ENCODE results near the gene SLAMF1.

SLAMF1 gene

DNA sequence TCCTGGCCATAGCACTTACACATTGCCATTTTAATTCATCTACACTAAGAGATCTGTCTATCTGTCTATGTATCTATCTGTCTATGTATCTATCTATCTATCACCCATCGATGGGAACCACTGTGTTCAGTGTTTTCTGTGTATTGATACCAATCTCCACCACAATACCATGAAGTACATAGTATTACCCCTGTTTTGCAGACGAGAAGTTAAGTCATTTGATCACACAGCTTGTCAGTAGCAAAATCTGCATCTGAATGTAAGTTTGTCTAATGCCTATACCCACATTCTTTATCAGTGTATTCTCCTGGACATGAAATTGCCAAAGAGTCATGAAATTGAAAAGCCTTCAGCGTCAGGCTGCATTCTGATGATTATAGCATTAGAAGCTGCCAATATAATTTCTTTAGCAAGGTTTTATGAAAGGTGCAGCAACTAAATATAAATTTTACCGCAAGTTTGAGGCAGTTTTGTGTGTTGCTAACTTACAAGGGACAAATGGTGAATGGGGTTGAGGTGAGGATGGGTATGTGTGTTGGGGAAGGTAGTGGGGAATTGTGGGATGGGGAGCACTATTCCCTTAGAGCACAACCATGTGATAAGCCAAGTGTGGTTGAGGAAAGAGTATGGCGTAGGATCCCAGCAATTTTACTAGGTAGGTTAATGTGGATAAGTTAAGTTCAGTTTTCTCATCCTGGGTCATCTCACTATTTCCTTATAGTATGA, 24.2 kb downstream of the SLAMF1 start:
- no peak for DNase-seq

DNA sequence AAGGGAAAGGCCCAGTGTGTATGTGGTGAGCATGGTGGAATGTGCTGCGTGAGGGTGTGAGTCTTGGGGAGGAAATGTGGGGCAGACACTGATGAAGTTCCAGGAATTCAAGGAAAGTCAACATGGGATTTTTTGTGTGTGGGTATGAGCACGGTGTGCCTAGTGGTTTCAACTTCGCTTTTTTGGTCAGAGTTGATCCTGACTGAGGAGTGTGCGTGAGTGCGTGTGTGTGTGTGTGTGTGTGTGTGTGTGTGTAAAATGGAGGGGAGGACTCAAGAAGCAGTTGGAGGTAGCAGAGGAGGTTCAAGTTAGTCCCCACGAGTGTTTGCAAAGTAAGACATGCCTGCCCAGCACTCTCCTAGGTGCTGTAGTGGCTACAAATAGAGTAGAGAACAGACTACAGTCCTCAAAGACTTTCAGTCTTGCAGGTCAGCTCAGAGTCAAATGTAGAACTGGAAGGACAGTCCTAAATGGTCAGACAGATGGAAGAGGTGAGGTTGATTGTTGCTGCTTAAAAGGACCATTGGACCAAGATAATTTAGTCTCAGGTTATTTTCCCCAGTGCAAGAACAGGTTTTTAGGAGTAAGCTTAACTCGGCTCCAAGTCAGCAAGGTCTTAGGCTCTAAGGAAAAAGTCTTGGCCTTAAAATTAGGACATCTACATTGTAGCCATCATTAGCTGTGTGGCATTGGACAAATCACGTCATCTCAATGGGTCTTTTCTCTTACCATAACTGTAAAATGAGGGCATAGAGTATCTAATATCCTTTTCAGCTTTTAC, 25.0 kb downstream of the SLAMF1 start:
- DNase-seq, result peak; percentile 37

DNA sequence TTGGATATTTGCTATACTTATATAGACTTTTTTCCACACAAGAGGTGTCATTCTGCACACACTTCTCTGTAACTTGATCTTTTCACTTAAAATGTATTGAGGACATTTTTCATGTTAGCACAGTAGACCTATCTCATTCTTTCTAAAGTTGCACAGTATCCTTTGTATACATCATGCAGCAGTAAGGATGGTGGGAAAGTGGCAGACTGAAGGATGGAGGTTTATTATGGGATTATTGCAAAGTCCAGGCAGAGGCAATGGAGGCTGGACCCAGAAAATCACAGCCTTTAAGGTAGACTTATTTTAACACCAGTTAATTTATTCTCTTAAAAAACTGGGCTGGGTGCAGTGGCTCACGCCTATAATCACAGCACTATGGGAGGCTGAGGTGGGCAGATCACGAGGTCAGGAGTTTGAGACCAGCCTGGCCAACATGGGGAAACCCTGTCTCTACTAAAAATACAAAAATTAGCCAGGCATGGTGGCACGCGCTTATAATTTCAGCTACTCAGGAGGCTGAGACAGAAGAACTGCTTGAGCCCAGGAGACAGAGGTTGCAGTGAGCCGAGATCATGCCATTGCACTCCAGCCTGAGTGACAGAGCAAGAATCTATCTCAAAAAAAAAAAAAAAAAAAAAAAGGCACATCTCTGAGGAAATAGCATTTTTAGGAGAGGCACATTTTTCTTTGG, 25.8 kb downstream of the SLAMF1 start:
- no peak for DNase-seq

DNA sequence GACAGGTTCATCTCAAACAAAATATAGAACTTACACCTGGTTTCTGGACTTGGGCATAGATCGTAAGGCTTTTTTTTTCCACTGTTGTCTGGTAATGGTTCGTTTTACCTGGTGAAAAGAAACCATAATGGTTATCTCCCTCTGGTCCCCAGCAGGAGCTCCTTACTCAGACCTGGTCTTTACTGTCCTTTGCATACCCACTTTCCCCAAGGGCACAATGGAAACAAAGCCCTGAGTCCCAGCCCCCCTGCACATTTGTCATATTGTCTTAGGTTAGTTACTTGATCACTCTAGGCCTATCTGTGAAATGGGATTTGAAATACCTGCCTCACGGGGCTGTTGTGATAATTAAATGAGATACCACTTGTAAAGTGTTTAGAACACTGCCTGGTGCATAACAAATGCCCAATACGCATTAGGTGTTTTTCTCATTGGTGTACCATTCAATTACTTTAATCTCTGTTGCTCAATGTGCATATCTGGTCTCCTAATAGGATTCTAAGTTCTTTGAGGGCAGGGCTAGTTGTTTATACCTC, 27.0 kb downstream of the SLAMF1 start:
- DNase-seq, result no peak

- DNase-seq, result no peak
These were observed 28.0 kb downstream of the SLAMF1 start for GRCh38 chr1:160618763-160619274.

GRCh38 chr1:160618327-160618726, 28.5 kb downstream of the SLAMF1 start:
- no peak for DNase-seq

GRCh38 chr1:160615660-160616059, 31.2 kb downstream of the SLAMF1 start:
- no peak for DNase-seq

GRCh38 chr1:160614410-160614809, 32.4 kb downstream of the SLAMF1 start:
- no peak for DNase-seq

- DNase-seq, result no peak
These were observed 34.1 kb downstream of the SLAMF1 start for GRCh38 chr1:160612613-160613218.

DNA sequence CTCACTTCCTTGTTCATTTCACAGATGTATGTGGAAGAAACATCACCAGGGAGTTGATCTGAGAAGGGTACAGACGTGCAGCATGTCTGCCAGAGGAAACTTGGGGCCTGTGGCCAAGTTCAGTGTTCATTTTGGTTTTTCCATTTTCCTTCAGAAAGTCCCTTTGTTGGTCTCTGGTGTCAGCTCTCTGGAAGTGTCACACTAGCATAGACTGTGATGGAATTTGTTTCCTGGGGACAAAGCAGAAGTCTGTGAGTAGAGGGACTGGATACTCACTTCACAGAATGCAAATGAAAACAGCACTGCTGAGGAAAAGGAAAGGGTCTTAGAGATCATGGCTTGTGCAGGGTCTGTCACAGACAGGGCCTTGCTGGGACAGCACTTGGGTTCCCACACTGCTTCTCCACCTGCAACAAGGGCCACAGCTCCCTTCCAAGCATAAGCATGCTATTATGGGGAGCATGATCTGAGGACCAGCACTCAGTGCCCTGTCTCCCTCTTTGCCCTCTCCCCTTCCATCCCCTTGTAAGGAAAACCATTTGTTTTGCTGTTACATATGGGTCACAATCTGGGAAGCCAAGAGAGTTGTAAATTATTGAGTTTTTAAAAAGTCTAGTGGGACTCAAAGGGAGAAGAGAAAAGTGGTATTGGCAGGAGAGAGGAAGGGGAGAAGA, 36.1 kb downstream of the SLAMF1 start:
- DNase-seq, result no peak

GRCh38 chr1:160608941-160609340, 37.9 kb downstream of the SLAMF1 start:
- DNase-seq, result no peak

DNA sequence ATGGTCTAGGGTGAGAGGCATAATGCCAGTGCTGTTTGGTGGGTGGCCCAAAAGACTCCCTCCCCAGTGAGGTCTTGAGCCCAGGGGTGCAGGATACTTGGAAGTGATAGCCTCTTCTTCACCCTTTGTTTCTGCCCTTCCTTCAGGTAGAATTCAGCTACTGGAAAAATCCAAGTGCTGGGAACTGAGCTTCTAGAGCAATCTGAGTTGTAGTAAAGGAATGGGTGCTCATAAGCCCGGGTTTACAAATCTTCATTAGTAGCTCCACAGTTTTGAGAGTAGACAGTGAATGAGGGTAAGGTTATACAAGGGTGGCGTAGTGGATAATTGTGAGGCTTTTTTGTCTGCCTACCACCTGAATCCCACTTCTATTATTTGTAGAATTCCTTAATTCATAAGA, 38.3 kb downstream of the SLAMF1 start:
- no peak for DNase-seq

DNA sequence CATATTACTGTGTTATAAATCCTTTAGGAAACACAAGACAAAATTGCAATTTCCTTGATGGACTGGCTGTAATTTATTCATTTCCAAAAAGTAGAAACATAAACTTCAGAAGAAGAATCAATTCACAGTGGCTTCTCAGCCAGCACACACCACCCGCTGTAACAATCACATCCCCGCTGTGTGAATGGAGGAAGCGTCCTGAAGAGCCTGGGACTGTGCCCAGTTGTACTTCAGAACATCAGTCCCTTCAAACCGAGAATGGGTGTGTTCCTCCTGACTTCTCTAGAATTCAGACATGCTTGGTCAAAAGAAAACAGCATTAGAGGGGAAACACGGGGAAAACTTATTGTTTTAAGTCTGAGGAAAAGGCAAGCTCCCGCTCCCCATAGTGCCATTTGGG, 38.8 kb downstream of the SLAMF1 start:
- no peak for DNase-seq

GRCh38 chr1:160607672-160608032, 39.2 kb downstream of the SLAMF1 start:
- DNase-seq, result no peak

- DNase-seq, result peak; percentile 69
These were observed 39.7 kb downstream of the SLAMF1 start for GRCh38 chr1:160607011-160607671.

DNA sequence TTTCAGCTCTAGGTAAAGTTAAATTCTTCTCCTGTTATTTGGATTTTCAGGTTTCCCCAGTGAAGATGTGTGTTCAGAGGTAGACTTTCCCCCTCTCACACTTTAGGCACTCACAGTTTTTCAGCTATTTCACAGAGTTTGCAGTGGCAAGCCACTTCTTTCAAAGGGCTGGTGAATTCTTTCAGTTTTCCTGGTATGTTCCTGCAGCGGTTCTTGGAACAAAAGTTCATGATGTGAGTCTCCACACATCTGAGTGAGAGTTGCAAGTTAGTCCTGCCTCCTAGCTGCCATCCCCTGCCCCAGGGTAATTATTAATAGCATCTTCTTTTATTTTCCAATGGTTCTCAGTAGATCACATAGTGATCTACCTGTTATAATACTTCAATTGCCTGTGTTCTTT, 40.2 kb downstream of the SLAMF1 start:
- no peak for DNase-seq

DNA sequence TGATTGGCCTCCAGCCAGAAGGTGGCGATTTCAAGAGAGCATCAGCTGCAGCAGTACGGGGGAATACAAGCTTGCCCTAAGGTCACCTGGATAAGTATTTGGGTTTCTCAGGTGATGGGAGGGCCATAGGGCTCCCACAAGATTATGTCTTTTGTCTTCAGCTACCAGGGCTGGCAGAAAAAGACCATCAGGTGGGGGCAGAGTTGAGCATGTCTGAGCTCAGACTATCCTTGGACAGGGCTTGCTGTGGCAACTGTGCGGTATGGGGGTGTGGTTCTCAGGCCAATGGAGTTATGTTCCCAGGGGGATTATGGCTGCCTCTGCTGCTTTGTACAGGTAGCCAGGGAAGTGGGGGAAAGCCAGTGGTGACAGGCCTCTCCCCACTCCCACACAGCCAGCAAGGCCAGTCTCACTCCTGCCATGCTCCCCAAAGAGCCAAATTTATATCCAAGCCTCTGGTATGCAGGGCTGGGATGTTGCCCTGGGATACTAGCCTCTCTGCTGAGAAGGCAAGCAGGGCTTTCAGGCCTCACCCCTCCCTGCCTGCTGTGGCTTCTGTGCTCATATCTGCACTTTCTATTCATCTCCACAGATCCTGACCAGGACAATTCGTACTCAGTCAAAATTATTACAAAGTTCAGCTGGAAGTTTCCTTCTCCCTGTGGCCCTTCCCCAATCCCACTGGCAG, 40.9 kb downstream of the SLAMF1 start:
- no peak for DNase-seq

GRCh38 chr1:160605205-160605604, 41.6 kb downstream of the SLAMF1 start:
- no peak for DNase-seq

DNA sequence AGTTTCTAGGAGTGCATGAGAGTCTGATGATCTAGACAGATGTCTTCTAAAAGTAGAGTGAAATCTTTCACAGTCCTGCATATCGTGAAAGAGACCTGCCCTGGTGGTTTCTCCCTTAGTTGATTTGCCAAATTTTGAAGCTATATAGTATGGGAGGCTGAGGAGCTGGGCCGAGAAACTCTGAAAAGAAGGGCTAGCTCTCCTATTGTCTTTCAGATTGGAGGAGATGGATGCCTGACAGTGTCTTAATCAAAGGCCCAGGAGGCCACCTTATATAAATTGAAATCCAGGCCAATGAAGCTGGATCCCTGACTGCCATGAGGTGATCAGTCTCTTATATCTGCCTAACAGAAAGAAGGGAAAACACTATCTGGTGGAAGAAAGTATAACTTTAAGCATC, 49.1 kb downstream of the SLAMF1 start:
- no peak for DNase-seq

DNA sequence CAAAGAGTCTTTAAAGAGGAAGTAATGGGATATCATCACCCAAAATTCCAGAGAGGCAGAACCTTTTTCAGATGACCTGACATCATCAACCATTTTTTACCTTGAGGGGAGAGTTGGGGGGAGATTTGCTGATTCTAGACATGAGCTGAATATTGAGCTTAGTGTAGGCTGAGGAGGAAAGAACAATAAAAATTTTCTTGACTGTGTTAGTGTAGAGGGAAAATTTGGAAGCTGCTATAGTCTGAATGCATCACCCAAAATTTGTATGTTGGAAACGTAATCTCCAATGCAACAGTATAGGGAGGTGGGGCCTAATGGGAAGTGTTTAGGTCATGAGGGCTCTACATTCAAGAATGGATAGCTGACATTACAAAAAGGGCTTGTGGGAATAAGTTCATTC, 49.8 kb downstream of the SLAMF1 start:
- DNase-seq, result no peak

GRCh38 chr1:160590488-160590887, 56.4 kb downstream of the SLAMF1 start:
- no peak for DNase-seq
